ENCODE data around the gene ITFG2. TPM values are rescaled to one million over a fixed set of nuclear protein-coding genes. Genes with fewer than 3 reads are reported as not detected.
"Not testable (repeated sequence)": the region's sequence is repeated elsewhere in the genome, so short reads cannot be mapped to it uniquely, and the experiment has no call there.

ITFG2 gene
- 10 to 100 TPM; 39.7 to 46.9 (median 45.0) TPM for total RNA-seq

DNA sequence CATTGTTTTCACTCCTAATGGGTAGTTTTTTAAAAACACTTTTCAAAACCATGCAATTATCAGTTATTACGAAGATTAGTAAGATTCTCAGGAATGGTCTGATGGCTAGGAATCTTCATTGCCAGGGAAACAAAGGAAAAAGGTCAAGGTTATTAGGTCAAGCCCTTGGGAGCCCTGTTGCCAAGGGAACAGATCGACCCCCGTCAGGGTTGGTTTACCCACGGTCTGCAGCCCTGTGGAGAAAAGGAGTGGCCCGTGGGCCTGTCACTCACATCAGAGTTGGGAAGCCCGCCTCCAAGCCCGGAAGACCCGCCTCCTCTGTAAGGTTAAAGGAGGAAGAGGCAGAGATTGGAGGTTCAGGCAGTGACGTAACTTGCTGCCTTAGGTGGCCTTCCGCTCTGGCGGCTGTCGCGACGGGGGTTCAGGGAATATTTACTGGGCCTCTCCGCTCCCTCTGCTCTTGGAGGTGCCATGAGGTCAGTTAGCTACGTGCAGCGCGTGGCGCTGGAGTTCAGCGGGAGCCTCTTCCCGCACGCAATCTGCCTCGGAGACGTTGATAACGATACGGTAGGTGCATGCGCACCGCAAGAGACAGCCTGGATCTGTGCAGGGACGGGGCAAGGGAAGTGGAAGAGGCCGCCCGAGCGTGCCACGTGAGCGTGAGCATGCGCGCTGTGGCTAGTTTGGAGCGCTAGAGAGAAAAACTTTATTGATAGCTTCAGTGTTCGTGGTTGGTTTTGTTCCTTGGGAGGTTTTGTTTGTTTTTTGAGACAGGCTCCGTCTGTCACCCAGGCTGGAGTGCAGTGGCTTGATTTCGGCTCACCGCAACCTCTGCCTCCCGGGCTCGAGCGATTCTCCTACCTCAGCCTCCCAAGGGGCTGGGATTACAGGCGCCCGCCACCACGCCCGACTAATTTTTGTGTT is at the start of gene ITFG2:
TSS of gene ITFG2 (plus strand) at position 379 of the 924 bp plus-strand sequence. CDS start at position 472, 93 bp downstream.
- Mint-ChIP-seq H3K9me3 (no peaks in the 10 kb centered on the region), H3K4me1 (ENCODE audit: low read depth) (peaks cover 28% of the 10 kb centered on the region), H3K36me3 (ENCODE audit: insufficient read depth) (peaks cover 4% of the 10 kb centered on the region), H3K27me3 (ENCODE audit: low read depth) (no peaks in the 10 kb centered on the region), H3K4me3 (peak within 1 kb of the TSS; percentile 100)
- ATAC-seq: peak; percentile 98
- peak; percentile 93 for DNase-seq

DNA sequence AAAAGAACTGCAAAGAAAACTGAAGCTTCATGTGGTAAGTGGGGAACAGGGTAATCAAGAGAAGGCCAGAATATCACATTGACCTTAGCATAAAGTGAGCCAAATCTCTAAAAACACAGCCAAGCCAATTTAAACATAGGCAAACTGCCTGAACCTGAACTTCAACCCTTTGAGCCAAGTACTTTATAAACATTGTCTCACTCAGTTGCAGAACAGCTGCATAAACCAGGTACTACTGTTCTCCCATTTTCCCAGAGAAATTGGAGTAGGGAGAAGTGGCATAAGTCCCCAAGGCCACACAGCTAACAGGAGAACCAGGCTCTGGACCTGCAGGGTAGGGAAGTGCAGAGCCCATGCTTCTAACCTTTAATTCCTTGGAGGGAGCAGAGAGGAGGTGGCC is 48.1 kb upstream of the ITFG2 start:
- ATAC-seq (no peak), DNase-seq (no peak)
- Mint-ChIP-seq H3K27me3 (ENCODE audit: low read depth) (no peaks in the 10 kb centered on the region), H3K4me1 (ENCODE audit: low read depth) (peaks cover 1% of the 10 kb centered on the region), H3K4me3 (no peak overlapping the region), H3K9me3 (no peaks in the 10 kb centered on the region), H3K36me3 (ENCODE audit: insufficient read depth) (peaks cover 3% of the 10 kb centered on the region)

DNA sequence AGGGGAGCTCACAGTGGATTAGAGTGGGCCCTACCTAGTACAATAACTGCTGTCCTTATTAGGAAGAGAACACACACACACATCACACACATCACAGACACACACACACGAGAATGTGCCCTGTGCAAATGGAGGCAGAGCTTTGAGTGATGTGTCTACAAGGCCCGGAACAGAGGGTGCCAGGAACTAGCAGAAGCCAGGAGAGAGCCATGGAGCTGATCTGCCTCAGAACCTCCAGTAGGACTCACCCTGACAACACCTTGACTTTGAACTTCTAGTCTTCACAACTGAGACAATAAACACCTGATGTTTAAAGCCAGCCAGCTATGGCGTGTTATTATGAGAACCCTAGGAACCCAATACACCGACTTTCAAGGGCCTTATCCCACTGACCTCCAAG is 47.4 kb upstream of the ITFG2 start:
- no peaks in the 10 kb centered on the region for H3K9me3 Mint-ChIP-seq
- no peak for ATAC-seq
- H3K27me3 Mint-ChIP-seq (ENCODE audit: low read depth): no peaks in the 10 kb centered on the region
- H3K4me1 Mint-ChIP-seq (ENCODE audit: low read depth): peaks cover 1% of the 10 kb centered on the region
- DNase-seq: no peak
- no peak overlapping the region for H3K4me3 Mint-ChIP-seq
- peaks cover 3% of the 10 kb centered on the region for H3K36me3 Mint-ChIP-seq (ENCODE audit: insufficient read depth)

DNA sequence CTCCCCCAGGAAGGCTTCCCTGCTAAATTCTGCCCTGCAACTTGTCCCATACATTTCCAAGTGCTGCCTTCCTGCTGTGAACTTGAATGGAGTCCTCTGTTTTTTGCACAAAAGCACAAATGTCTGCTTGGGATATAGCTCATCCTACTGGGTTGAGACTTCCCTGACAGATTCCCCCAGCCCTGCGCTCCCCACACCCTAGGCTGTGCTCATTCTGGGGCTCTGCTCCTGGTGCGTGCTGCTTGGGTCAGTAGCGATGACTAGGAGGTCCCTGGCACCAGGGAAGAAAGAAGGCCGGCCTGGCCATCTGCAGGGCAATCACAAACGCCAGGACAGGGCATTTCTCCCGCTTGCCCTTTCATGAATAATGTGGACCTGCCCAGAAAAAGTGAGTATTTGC is 46.9 kb upstream of the ITFG2 start:
- DNase-seq (no peak), ATAC-seq (no peak)
- H3K36me3 Mint-ChIP-seq (ENCODE audit: insufficient read depth): peaks cover 3% of the 10 kb centered on the region
- H3K9me3 Mint-ChIP-seq: peaks cover 2% of the 10 kb centered on the region
- H3K27me3 Mint-ChIP-seq (ENCODE audit: low read depth): no peaks in the 10 kb centered on the region
- peaks cover 1% of the 10 kb centered on the region for H3K4me1 Mint-ChIP-seq (ENCODE audit: low read depth)
- H3K4me3 Mint-ChIP-seq: no peak overlapping the region

DNA sequence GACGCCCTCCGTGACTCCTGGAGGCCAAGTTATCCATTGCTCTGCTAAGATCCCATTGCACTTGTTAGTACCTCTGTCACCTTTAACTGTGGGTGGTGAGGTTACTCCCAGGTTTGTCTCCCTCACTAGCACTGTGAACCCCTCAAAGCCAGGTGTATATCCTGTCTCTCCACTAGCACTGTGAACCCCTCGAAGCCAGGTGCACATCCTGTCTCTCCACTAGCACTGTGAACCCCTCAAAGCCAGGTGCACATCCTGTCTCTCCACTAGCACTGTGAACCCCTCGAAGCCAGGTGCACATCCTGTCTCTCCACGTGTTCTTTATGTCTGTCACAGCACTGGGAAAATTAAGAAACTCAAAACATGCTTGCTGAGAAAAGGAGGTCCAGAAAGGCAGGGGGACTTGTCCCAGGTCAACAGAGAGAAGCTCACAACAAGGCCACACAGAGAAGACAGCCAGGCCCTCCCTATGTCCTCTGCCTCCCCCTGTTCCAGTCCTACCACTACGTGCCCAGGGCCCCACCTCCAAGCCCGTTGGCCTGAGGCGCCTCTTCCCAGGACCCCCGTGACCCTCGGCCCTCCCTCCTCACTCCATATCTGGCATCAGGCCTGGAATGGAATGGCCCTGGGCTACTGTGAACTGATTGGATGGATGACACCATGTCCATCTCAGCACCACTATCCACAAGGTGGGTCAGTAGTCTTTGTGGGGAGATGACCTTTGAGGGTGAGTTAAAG is 44.1 kb upstream of the ITFG2 start:
- H3K36me3 Mint-ChIP-seq (ENCODE audit: insufficient read depth): no peaks in the 10 kb centered on the region
- ATAC-seq (no peak), DNase-seq (no peak)
- H3K9me3 Mint-ChIP-seq: peaks cover 3% of the 10 kb centered on the region
- no peak overlapping the region for H3K4me3 Mint-ChIP-seq
- H3K27me3 Mint-ChIP-seq (ENCODE audit: low read depth): no peaks in the 10 kb centered on the region
- peaks cover 1% of the 10 kb centered on the region for H3K4me1 Mint-ChIP-seq (ENCODE audit: low read depth)

DNA sequence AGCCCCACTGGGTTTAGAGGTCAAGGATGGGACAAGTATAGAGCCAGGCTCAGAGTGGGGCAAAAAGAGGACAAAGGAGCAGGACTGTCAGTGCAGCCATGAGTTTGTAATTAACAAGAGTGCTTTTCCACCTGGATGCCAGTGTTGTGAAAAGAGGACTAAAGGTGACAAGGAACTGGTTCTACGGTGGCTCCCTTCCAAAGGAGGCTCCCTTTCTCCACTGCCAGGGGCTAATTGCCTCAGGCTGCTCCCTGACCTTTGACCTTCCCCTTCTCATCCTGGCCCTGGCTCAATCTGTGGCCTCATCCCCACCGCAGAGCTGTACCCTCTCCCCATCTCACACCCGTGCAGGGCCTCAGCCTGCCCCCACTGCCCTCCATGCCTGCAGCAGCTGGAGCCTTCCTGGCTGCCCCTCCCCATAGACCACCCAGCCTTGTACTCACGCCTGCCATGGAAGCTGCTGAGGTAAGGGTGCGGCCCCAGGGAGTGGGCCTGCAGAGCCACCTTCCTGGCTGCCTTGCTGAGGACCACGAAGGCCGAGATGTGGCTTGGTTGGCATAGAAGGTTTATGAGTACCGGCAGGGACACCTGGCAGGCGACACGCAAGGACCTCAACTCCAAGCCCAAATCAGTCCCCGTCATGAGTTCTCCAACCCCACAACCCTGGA is 42.5 kb upstream of the ITFG2 start:
- Mint-ChIP-seq H3K9me3 (peaks cover 3% of the 10 kb centered on the region), H3K27me3 (ENCODE audit: low read depth) (no peaks in the 10 kb centered on the region), H3K4me1 (ENCODE audit: low read depth) (peaks cover 1% of the 10 kb centered on the region), H3K4me3 (no peak overlapping the region), H3K36me3 (ENCODE audit: insufficient read depth) (no peaks in the 10 kb centered on the region)
- ATAC-seq: no peak
- DNase-seq: no peak

DNA sequence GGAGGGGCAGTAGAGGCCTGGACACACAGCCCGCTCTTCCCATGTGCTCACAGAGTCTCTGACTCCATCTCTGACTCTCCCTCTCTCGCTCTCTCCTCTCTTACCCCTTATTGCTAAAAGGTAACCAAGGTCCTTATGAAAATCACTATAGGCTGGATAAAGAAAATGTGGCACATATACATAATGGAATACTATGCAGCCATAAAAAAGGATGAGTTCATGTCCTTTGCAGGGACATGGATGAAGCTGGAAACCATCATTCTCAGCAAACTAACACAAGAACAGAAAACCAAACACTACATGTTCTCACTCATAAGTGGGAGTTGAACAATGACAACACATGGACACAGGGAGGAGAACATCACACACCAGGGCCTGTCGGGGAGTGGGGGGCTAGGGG is 41.9 kb upstream of the ITFG2 start:
- not testable (repeated sequence) for H3K9me3 Mint-ChIP-seq; H3K4me1 Mint-ChIP-seq (ENCODE audit: low read depth); H3K4me3 Mint-ChIP-seq; ATAC-seq; H3K27me3 Mint-ChIP-seq (ENCODE audit: low read depth); DNase-seq; H3K36me3 Mint-ChIP-seq (ENCODE audit: insufficient read depth)

DNA sequence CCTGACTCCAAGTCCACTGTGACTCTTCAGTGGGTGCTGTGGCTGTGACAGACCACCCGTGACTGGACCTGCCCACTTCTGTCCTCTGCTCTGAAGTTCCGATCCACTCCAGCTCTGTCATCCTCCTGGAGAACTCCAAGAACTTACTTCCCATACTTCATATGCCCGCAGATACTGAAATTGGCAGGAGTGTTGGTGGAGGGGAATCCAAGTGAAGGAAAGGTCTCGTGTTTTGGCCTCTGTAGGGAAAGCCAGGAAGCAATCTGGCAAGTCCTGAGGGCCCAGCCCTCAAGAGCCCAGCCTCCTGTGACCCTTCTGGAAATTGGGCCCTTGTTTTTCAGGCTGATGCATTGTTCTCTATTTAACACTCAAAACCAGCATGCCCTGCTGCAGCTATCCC is 40.1 kb upstream of the ITFG2 start:
- peaks cover 1% of the 10 kb centered on the region for H3K4me1 Mint-ChIP-seq (ENCODE audit: low read depth)
- DNase-seq: no peak
- no peaks in the 10 kb centered on the region for H3K36me3 Mint-ChIP-seq (ENCODE audit: insufficient read depth)

DNA sequence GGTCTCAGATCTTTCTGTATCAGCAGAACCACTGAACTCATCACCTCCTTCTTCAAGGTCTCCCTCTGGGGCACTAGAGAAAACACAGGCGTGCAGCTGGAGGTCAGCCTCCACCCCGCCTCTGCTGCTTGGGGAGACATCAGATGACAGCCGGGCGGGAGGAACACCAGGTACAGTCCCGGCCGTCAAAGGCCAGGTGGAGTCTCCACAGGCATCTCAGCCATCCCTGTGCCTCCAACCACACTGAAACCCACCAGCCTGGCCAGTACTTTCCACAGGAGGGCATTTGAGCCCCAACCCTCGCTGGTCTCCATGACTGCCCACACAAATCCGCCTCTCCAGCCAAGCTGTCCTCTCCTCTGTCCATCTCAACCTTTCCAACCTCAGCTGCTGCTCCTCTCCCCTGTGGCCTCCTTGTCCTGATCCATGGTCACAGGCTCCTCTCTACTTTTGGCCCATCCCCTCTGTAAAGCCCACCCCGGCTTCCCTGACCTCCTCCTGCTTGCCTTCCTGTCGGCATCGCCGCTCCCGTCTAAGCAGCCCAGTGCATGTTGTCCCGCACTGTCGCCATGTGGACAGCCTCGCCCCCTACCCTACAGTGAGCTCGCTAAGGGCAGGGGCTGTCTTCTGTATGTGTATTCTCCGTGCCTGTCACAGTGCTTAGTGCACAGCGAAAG is 39.1 kb upstream of the ITFG2 start:
- Mint-ChIP-seq H3K9me3 (peaks cover 3% of the 10 kb centered on the region), H3K27me3 (ENCODE audit: low read depth) (peaks cover 3% of the 10 kb centered on the region), H3K4me3 (no peak overlapping the region), H3K4me1 (ENCODE audit: low read depth) (peaks cover 1% of the 10 kb centered on the region), H3K36me3 (ENCODE audit: insufficient read depth) (no peaks in the 10 kb centered on the region)
- DNase-seq (no peak), ATAC-seq (no peak)

More for the DNA sequence above, 40.1 kb upstream of the ITFG2 start:
- ATAC-seq: no peak
- Mint-ChIP-seq H3K4me3 (no peak overlapping the region), H3K9me3 (peaks cover 3% of the 10 kb centered on the region), H3K27me3 (ENCODE audit: low read depth) (peaks cover 3% of the 10 kb centered on the region)

DNA sequence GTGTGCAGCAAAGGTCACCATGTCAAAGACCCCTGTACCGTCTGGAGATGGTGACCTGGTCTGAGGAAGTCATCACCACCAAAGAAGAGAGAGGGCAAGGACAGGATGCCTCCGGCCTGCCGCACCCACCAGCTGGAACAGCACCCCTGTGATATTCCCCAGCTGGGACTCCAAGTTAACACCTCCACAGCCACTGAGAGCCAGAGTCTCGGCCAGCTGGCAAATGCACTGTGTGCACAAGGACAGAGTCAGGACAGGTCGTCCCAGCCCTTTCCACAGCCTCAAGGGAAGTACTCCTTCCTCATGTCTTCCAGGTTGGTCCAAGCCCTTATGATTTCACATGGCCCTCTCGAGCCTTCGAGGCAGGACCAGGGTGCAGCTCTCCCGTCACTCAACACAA is 37.0 kb upstream of the ITFG2 start:
- DNase-seq (no peak), ATAC-seq (no peak)
- Mint-ChIP-seq H3K4me1 (ENCODE audit: low read depth) (no peaks in the 10 kb centered on the region), H3K9me3 (peaks cover 3% of the 10 kb centered on the region), H3K4me3 (no peak overlapping the region), H3K36me3 (ENCODE audit: insufficient read depth) (no peaks in the 10 kb centered on the region), H3K27me3 (ENCODE audit: low read depth) (peaks cover 3% of the 10 kb centered on the region)

DNA sequence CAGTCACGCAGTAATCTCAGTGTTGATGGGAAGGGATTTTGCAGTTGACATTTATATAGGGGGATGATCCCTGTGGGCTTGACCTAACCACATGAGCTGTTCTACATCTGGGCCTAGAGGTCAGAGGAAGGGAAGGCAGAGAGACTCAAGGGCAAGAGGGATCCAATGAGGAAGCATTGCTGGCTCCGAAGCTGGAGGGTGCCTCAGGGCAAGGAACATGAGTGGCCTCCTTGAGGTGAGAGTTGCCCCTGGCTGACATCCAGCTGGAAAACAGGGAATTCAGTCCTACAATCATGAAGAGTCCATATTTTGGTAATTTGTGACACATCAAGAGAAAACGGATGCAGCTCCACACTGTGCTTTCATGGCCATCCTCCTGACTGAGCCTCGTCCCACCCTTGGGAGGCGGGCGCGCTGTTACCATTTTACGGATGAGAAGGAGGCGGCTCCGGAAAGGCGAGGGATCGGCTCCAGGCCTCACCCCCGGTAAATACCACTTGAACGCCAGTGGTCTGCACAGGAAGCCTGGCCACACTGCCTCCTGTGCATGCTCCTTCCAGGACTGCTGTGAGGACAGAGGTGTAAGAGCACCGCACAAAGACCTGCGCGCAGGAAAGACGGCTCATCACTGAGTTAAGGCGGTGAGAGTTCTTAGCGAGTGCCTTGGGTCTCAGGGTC is 36.2 kb upstream of the ITFG2 start:
- ATAC-seq (no peak), DNase-seq (no peak)
- no peaks in the 10 kb centered on the region for H3K36me3 Mint-ChIP-seq (ENCODE audit: insufficient read depth)
- no peaks in the 10 kb centered on the region for H3K9me3 Mint-ChIP-seq
- peaks cover 3% of the 10 kb centered on the region for H3K27me3 Mint-ChIP-seq (ENCODE audit: low read depth)
- no peak overlapping the region for H3K4me3 Mint-ChIP-seq
- no peaks in the 10 kb centered on the region for H3K4me1 Mint-ChIP-seq (ENCODE audit: low read depth)

DNA sequence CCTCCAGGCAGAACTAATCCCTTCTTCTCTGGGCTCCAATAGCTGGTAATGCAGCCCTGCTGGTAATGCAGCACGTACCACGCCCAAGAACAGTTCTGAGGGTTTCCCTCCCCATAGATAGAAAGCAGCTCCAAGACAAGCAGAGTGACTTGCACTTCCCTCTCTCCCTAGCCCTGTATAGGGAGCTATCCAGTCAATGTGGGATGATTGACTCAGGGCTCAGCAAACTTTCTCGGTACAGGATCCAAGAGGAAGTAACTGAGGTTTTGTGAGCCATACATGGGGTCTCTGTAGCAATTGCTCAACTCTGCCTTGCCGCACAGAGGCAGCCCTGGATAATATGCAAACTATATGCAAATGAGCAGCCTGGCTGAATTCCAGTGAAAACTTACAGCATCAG is 33.2 kb upstream of the ITFG2 start:
- no peaks in the 10 kb centered on the region for H3K36me3 Mint-ChIP-seq (ENCODE audit: insufficient read depth)
- H3K4me1 Mint-ChIP-seq (ENCODE audit: low read depth): peaks cover 6% of the 10 kb centered on the region
- no peak overlapping the region for H3K4me3 Mint-ChIP-seq
- H3K27me3 Mint-ChIP-seq (ENCODE audit: low read depth): peaks cover 12% of the 10 kb centered on the region
- ATAC-seq (no peak), DNase-seq (no peak)
- H3K9me3 Mint-ChIP-seq: no peaks in the 10 kb centered on the region

DNA sequence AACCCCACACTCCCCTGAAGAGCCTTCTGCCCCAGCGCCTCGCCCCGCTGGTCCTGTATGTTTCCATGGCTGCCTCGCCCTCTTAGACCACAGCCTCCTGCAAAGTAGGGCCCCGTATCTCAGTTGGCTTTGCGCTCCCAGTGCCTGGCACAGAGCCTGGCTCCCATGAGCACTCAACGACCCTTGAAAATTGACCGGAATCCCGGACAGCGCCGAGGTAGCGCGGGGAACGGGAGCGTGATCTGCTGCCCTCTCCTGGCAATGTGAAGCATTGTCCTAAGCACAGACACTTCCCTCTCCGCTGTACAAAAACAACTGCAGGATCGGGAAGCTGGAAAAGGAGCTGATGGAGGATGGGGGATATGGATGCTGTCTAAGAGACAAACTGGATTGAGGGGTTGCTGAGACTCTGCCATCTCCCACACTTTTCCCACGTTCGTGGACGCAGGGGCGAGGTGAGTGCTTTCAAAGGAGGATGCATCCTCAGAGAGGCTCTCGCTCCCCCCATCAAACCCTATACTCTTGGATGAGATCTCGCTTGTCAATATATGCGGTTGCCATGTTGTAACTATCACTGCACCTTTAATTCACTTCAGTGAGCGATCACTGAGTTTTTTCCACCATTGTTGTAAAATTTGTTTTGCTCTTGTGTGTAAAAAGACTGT is 28.4 kb upstream of the ITFG2 start:
- Mint-ChIP-seq H3K36me3 (ENCODE audit: insufficient read depth) (no peaks in the 10 kb centered on the region), H3K4me3 (peak overlapping the region; percentile 72), H3K9me3 (no peaks in the 10 kb centered on the region), H3K4me1 (ENCODE audit: low read depth) (peaks cover 6% of the 10 kb centered on the region), H3K27me3 (ENCODE audit: low read depth) (peaks cover 10% of the 10 kb centered on the region)
- DNase-seq: peak; percentile 30
- ATAC-seq: peak; percentile 93 to 95

Data from activated T-cell treated with anti-CD3 and anti-CD28 coated beads, Interleukin-2, amount 50 U/mL, for 4 hours (primary cell).